GM23248 (cell line): ENCODE data around the gene SDK2.

ENCODE experiments used
- EZH2 ChIP-seq: fragments of 200-600 bp; sonication (generic); IDR thresholded peaks from 2 replicates; pipeline ENCODE4 v1.6.1; 2018; ENCODE audit warnings: antibody characterized with exemption, mild to moderate bottlenecking; ENCODE audit not compliant: insufficient read depth, poor library complexity, severe bottlenecking
- EZH2phosphoT487 ChIP-seq: fragments of 200-600 bp; sonication (generic); IDR thresholded peaks from 2 replicates; pipeline ENCODE4 v1.6.1; 2018; ENCODE audit warnings: antibody characterized with exemption, moderate library complexity, mild to moderate bottlenecking, low read depth; ENCODE audit not compliant: insufficient read depth

DNA sequence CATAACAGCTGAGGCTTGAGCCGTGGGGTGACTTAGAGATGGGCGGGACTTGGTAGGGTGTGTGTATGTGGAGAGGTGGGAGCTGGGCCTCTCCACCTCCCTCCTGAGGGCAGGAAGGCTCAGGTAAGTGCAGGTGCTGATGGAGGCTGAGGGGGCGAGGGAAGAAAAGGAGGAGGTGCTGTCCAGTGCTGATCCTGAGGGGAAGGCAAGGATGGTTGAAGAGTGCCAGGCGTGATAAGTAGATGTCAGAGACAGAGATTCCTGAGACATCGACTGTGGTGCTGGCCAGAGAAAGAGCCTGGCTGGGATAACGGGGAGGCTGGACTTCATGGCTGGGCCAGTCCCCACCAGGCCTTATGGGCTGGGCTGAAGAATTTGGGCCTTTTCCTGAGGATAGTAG lies 159.1 kb downstream of the SDK2 start:
- TF ChIP-seq EZH2 (no peak), EZH2phosphoT487 (no peak)
